Rectal smooth muscle tissue (tissue), 1 donor: Measurements from ENCODE around the gene OTOF.

Experiments
- H3K27ac ChIP-seq: one replicate; pipeline ENCODE4 v1.7.0; 2013; ENCODE audit warnings: low read depth, low read length, inconsistent platforms
- H3K27me3 ChIP-seq: one replicate; pipeline ENCODE4 v1.7.0; 2013; ENCODE audit warnings: low read length; ENCODE audit not compliant: control insufficient read depth, insufficient read depth
- H3K36me3 ChIP-seq: one replicate; pipeline ENCODE4 v1.7.0; 2013; ENCODE audit warnings: low read length; ENCODE audit not compliant: control insufficient read depth, insufficient read depth
- H3K4me1 ChIP-seq: one replicate; pipeline ENCODE4 v1.7.0; 2013; ENCODE audit warnings: low read length; ENCODE audit not compliant: control insufficient read depth, insufficient read depth
- H3K4me3 ChIP-seq: one replicate; pipeline ENCODE4 v1.7.0; 2013; ENCODE audit warnings: low read length
- H3K9ac ChIP-seq: one replicate; pipeline ENCODE4 v1.7.0; 2013; ENCODE audit warnings: low read length

The OTOF gene

GRCh38 chr2:26494199-26494598 lies 16.3 kb upstream of the OTOF start:
- H3K9ac ChIP-seq: no peak overlapping the region
- H3K4me1 ChIP-seq: no peaks in the 10 kb centered on the region
- H3K36me3 ChIP-seq: no peaks in the 10 kb centered on the region
- H3K27me3 ChIP-seq: no peaks in the 10 kb centered on the region
- H3K27ac ChIP-seq: no peak overlapping the region
- H3K4me3 ChIP-seq: no peak overlapping the region

GRCh38 chr2:26493566-26493965 lies 15.6 kb upstream of the OTOF start:
- no peaks in the 10 kb centered on the region for H3K4me1 ChIP-seq
- H3K4me3 ChIP-seq: no peak overlapping the region
- no peak overlapping the region for H3K27ac ChIP-seq
- no peaks in the 10 kb centered on the region for H3K36me3 ChIP-seq
- no peak overlapping the region for H3K9ac ChIP-seq
- no peaks in the 10 kb centered on the region for H3K27me3 ChIP-seq

- H3K4me1 ChIP-seq: no peaks in the 10 kb centered on the region
- H3K9ac ChIP-seq: no peak overlapping the region
- H3K36me3 ChIP-seq: no peaks in the 10 kb centered on the region
- no peaks in the 10 kb centered on the region for H3K27me3 ChIP-seq
- no peak overlapping the region for H3K4me3 ChIP-seq
- no peak overlapping the region for H3K27ac ChIP-seq
These were observed 15.0 kb upstream of the OTOF start for GRCh38 chr2:26492749-26493515.

GRCh38 chr2:26491563-26492167 lies 13.7 kb upstream of the OTOF start:
- no peaks in the 10 kb centered on the region for H3K4me1 ChIP-seq
- H3K27me3 ChIP-seq: no peaks in the 10 kb centered on the region
- no peak overlapping the region for H3K4me3 ChIP-seq
- H3K27ac ChIP-seq: no peak overlapping the region
- H3K9ac ChIP-seq: no peak overlapping the region
- no peaks in the 10 kb centered on the region for H3K36me3 ChIP-seq

- Histone ChIP-seq H3K4me1 (no peaks in the 10 kb centered on the region), H3K27me3 (no peaks in the 10 kb centered on the region), H3K4me3 (no peak overlapping the region), H3K27ac (no peak overlapping the region), H3K9ac (no peak overlapping the region), H3K36me3 (no peaks in the 10 kb centered on the region)
These were observed 11.4 kb upstream of the OTOF start for GRCh38 chr2:26489213-26489850.

GRCh38 chr2:26488463-26489212 lies 10.7 kb upstream of the OTOF start:
- Histone ChIP-seq H3K27ac (no peak overlapping the region), H3K36me3 (no peaks in the 10 kb centered on the region), H3K27me3 (no peaks in the 10 kb centered on the region), H3K4me3 (no peak overlapping the region), H3K9ac (no peak overlapping the region), H3K4me1 (no peaks in the 10 kb centered on the region)

- H3K4me3 ChIP-seq: no peak overlapping the region
- no peak overlapping the region for H3K27ac ChIP-seq
- no peaks in the 10 kb centered on the region for H3K36me3 ChIP-seq
- H3K4me1 ChIP-seq: no peaks in the 10 kb centered on the region
- H3K27me3 ChIP-seq: no peaks in the 10 kb centered on the region
- no peak overlapping the region for H3K9ac ChIP-seq
These were observed 9.3 kb upstream of the OTOF start for GRCh38 chr2:26487192-26487591.

GRCh38 chr2:26486789-26487188 lies 8.9 kb upstream of the OTOF start:
- Histone ChIP-seq H3K36me3 (no peaks in the 10 kb centered on the region), H3K9ac (no peak overlapping the region), H3K4me3 (no peak overlapping the region), H3K27ac (no peak overlapping the region), H3K27me3 (no peaks in the 10 kb centered on the region), H3K4me1 (no peaks in the 10 kb centered on the region)

- no peak overlapping the region for H3K4me3 ChIP-seq
- no peak overlapping the region for H3K9ac ChIP-seq
- no peaks in the 10 kb centered on the region for H3K36me3 ChIP-seq
- H3K27me3 ChIP-seq: no peaks in the 10 kb centered on the region
- H3K4me1 ChIP-seq: no peaks in the 10 kb centered on the region
- no peak overlapping the region for H3K27ac ChIP-seq
These were observed 7.9 kb upstream of the OTOF start for GRCh38 chr2:26485725-26486418.

- no peaks in the 10 kb centered on the region for H3K4me1 ChIP-seq
- no peak overlapping the region for H3K27ac ChIP-seq
- no peak overlapping the region for H3K4me3 ChIP-seq
- H3K27me3 ChIP-seq: no peaks in the 10 kb centered on the region
- no peaks in the 10 kb centered on the region for H3K36me3 ChIP-seq
- no peak overlapping the region for H3K9ac ChIP-seq
These were observed 7.2 kb upstream of the OTOF start for GRCh38 chr2:26485099-26485498.

GRCh38 chr2:26484579-26484978 lies 6.7 kb upstream of the OTOF start:
- Histone ChIP-seq H3K36me3 (no peaks in the 10 kb centered on the region), H3K4me1 (no peaks in the 10 kb centered on the region), H3K27ac (no peak overlapping the region), H3K4me3 (no peak overlapping the region), H3K27me3 (no peaks in the 10 kb centered on the region), H3K9ac (no peak overlapping the region)
